ENCODE measurements around the gene ATP8A1.

ATP8A1 gene

DNA sequence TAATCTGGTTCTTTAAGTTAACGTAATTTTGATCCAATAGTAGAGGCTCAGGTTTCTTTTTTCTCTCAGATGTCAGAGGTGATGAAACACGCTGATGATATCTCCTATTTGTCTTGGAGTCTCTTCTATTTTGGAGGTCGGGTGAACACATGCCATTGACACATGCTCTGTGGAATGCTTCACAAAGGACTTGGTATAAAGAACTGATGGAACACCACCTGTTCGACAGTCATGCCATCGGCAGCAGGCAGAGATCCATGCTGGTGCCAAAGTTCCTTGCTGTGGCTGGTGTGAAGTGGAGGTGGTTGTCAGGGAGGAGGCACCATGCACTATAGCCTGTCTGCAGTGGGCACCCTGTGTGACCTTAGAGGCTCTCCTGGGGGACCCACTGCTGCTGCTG lies 94.9 kb downstream of the ATP8A1 start:
- Histone ChIP-seq H4K20me1 (no peaks in the 10 kb centered on the region), H3K27ac (no peak overlapping the region)
- no peak for TF ChIP-seq Cebpa-rat (IDR thresholded peaks at IDR 0.05)

DNA sequence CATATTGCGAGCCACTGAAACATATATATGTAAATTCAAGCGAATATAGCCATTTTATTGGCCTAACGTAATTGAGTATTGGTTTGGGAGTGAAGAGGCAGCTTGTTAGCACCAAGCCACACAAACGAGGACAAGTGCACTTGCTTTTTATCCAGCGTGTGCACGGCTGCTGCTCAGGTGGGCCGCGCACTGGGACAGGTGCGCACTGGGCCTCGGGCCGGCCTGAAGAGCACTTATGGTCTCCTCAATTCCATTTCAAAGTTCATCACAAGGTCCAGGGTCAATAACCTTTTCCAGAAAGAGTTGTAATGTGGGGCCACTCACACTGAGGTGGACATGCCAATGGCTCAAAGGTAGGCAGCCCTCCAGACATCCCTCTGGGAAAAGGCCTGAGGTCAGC lies 95.9 kb downstream of the ATP8A1 start:
- Histone ChIP-seq H4K20me1 (no peaks in the 10 kb centered on the region), H3K4me3 (no peak overlapping the region), H3K36me3 (peaks cover 0 to 34% (median 15%) of the 10 kb centered on the region in 11 experiments; a peak in 16 of 22 replicates), H3K4me2 (no peak overlapping the region), H3K9me3 (replicated peaks in 1 of 11) (peaks cover 0 to 3% (median 0%) of the 10 kb centered on the region in 11 experiments; a peak in 2 of 22 replicates), H3K27me3 (no peaks in the 10 kb centered on the region), H3K9ac (no peak overlapping the region), H3K27ac (no peak overlapping the region), H3K4me1 (no peaks in the 10 kb centered on the region)
- no peak for TF ChIP-seq Cebpa-rat (IDR thresholded peaks at IDR 0.05)

More for the DNA sequence above, 94.9 kb downstream of the ATP8A1 start:
- Histone ChIP-seq H3K4me2 (no peak overlapping the region), H3K9ac (no peak overlapping the region), H3K4me1 (no peaks in the 10 kb centered on the region), H3K27me3 (no peaks in the 10 kb centered on the region), H3K36me3 (peaks cover 0 to 34% (median 15%) of the 10 kb centered on the region in 11 experiments; a peak in 16 of 22 replicates), H3K4me3 (no peak overlapping the region), H3K9me3 (replicated peaks in 1 of 11) (peaks cover 0 to 3% (median 0%) of the 10 kb centered on the region in 11 experiments; a peak in 2 of 22 replicates)

DNA sequence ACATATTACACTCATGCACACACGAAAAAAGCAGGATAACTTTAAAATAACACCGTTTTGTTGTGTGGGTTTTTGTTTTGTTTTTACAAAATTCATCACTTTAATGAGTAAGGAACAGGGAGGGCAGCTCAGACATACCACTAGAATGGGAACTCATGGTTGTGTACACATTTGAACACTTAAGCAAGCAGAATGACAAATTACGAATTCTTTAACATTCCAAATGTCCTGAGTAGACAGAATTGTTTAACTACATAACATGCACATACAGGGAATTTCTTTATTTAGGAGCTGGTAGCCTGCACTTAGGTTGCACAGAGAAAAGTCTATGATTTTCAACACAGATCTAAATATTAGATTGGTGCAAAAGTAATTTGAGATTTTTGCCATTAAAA lies 96.4 kb downstream of the ATP8A1 start:
- no peak overlapping the region for H3K4me2 ChIP-seq
- H3K36me3 ChIP-seq = peaks cover 0 to 40% (median 20%) of the 10 kb centered on the region in 11 experiments; a peak in 16 of 22 replicates
- H3K27me3 ChIP-seq = no peaks in the 10 kb centered on the region
- H3K4me3 ChIP-seq = no peak overlapping the region
- H4K20me1 ChIP-seq = no peaks in the 10 kb centered on the region
- H3K4me1 ChIP-seq = no peaks in the 10 kb centered on the region
- no peak for TF ChIP-seq Cebpa-rat (IDR thresholded peaks at IDR 0.05)
- H3K9ac ChIP-seq = no peak overlapping the region
- no peak overlapping the region for H3K27ac ChIP-seq
- peaks cover 0 to 5% (median 0%) of the 10 kb centered on the region in 11 experiments; a peak in 3 of 22 replicates for H3K9me3 ChIP-seq (replicated peaks in 1 of 11)

DNA sequence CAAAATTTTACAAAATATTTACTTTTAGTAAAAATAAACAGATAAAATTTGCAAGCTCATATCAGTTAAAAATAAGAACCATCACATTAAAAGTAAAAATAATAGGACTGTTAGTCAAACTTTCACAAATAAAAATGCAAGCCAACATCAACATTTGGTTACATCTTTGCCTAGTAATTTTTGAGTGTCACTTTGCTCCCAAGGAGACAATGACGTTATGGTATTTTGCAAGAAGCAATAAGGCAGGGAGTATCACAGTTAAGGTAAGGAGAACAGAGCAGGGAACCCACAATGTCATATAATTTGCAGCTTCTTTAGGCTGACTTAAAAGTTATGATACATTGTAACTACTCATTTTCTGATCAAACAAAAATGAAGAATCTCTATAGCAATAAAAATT lies 98.7 kb downstream of the ATP8A1 start:
- Histone ChIP-seq H3K36me3 (peaks cover 0 to 38% (median 30%) of the 10 kb centered on the region in 11 experiments; a peak in 15 of 22 replicates), H3K4me1 (no peaks in the 10 kb centered on the region), H3K9me3 (replicated peaks in 1 of 11) (peaks cover 0 to 10% (median 4%) of the 10 kb centered on the region in 11 experiments; a peak in 5 of 22 replicates), H3K27ac (no peak overlapping the region), H3K4me2 (no peak overlapping the region), H4K20me1 (no peaks in the 10 kb centered on the region), H3K27me3 (no peaks in the 10 kb centered on the region), H3K9ac (no peak overlapping the region), H3K4me3 (no peak overlapping the region)
- TF ChIP-seq Cebpa-rat (IDR thresholded peaks at IDR 0.05) = no peak

DNA sequence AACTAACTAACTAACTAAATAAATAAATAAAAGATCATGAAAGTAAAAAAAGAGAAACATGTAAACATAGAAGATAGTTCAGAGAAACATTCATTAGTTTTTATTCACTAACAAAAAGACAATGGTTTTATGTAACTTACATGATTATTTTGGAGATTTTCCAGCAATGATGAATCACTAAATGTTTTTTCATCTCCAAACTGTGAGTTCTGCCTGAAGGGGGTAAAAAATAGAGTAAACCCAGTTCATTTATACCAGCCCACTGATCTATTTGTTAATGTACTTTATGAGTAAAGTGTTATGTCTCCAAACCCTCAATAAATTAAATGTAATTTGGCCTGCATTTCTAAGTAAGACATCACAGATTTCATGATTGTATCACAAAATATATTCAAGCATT lies 101.1 kb downstream of the ATP8A1 start:
- Histone ChIP-seq H3K9ac (no peak overlapping the region), H3K4me2 (no peak overlapping the region), H3K9me3 (replicated peaks in 1 of 11) (peaks cover 0 to 10% (median 4%) of the 10 kb centered on the region in 11 experiments; a peak in 5 of 22 replicates), H3K4me3 (no peak overlapping the region), H4K20me1 (no peaks in the 10 kb centered on the region), H3K36me3 (peaks cover 0 to 34% (median 24%) of the 10 kb centered on the region in 11 experiments; a peak in 12 of 22 replicates), H3K27ac (no peak overlapping the region), H3K4me1 (no peaks in the 10 kb centered on the region), H3K27me3 (no peaks in the 10 kb centered on the region)
- no peak for TF ChIP-seq Cebpa-rat (IDR thresholded peaks at IDR 0.05)

DNA sequence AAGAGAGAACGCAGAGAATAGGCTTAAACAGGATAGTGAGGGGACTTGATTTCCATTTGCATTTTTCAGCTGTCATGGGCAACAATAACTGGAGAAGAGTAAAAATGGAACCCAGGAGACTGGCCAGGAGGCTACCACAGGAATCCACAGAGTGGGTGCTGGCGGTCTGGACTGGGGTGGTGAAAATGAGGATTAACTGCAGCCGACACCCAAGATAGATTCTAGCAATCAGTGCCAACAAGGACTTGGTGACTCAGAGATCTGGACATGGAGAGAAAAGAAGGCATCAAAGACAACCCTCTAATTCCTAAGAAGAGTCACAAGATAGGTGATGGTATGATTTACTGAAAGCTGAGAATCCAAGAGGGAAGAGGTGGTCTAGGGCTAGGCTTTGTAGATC lies 102.8 kb downstream of the ATP8A1 start:
- TF ChIP-seq Cebpa-rat (IDR thresholded peaks at IDR 0.05) = no peak
- Histone ChIP-seq H3K9me3 (replicated peaks in 1 of 11) (peaks cover 0 to 10% (median 4%) of the 10 kb centered on the region in 11 experiments; a peak in 5 of 22 replicates), H3K27ac (no peak overlapping the region), H3K4me1 (no peaks in the 10 kb centered on the region), H4K20me1 (no peaks in the 10 kb centered on the region), H3K9ac (no peak overlapping the region), H3K27me3 (no peaks in the 10 kb centered on the region), H3K4me2 (no peak overlapping the region), H3K36me3 (peaks cover 0 to 51% (median 30%) of the 10 kb centered on the region in 11 experiments; a peak in 13 of 22 replicates), H3K4me3 (no peak overlapping the region)

DNA sequence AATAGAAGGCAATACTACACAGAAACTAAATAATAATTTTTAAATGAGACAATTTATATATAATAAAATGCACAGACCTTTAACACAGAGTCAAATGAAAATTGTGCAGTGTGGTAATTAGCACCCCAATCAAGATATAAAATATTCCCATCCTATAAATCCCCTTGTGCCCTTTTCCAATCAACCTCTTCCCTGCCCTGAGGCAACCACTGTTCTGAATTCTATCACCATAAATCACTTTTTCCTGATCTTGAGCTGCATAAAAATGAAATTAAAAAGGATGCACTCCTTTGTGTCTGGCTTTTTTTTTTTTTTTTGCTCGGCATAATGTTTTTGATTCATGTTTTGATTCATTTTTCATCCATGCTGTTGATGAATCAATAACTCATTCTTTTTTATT lies 107.0 kb downstream of the ATP8A1 start:
- no peak for TF ChIP-seq Cebpa-rat (IDR thresholded peaks at IDR 0.05)
- no peak overlapping the region for H3K4me3 ChIP-seq
- peaks cover 0 to 62% (median 22%) of the 10 kb centered on the region in 11 experiments; a peak in 12 of 22 replicates for H3K36me3 ChIP-seq

DNA sequence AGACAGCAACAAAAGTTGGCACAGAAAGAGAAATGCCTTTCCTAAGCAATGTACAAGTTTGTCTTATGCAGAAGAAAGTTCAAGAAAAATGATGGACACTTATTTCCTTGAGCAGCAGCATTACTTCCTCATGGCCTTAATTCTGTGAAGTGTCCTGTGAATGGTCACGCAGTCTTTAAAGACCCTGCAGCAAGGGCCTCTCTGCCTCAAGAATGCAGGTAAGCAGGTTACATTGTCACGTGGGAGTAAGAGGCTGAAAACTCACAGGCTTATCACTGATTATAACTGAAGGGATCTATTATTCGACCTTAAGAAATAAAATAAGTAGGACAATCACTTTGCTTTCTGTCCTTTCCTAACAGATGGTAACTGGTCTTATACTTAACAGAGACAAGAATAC lies 109.1 kb downstream of the ATP8A1 start:
- H3K4me2 ChIP-seq = no peak overlapping the region
- no peak overlapping the region for H3K27ac ChIP-seq
- H3K36me3 ChIP-seq = peaks cover 0 to 59% (median 21%) of the 10 kb centered on the region in 11 experiments; a peak in 12 of 22 replicates
- H3K4me3 ChIP-seq = no peak overlapping the region
- no peaks in the 10 kb centered on the region for H3K27me3 ChIP-seq
- TF ChIP-seq Cebpa-rat (IDR thresholded peaks at IDR 0.05) = no peak
- H4K20me1 ChIP-seq = no peaks in the 10 kb centered on the region
- H3K9me3 ChIP-seq (replicated peaks in 1 of 11) = peaks cover 0 to under 1% (median 0%) of the 10 kb centered on the region in 11 experiments; a peak in 1 of 22 replicates
- H3K4me1 ChIP-seq = no peaks in the 10 kb centered on the region
- no peak overlapping the region for H3K9ac ChIP-seq

More for the DNA sequence above, 107.0 kb downstream of the ATP8A1 start:
- Histone ChIP-seq H3K27ac (no peak overlapping the region), H3K9me3 (replicated peaks in 1 of 11) (peaks cover 0 to 7% (median 4%) of the 10 kb centered on the region in 11 experiments; a peak in 4 of 22 replicates), H3K4me1 (no peaks in the 10 kb centered on the region), H3K4me2 (no peak overlapping the region), H3K27me3 (no peaks in the 10 kb centered on the region), H4K20me1 (no peaks in the 10 kb centered on the region), H3K9ac (no peak overlapping the region)

DNA sequence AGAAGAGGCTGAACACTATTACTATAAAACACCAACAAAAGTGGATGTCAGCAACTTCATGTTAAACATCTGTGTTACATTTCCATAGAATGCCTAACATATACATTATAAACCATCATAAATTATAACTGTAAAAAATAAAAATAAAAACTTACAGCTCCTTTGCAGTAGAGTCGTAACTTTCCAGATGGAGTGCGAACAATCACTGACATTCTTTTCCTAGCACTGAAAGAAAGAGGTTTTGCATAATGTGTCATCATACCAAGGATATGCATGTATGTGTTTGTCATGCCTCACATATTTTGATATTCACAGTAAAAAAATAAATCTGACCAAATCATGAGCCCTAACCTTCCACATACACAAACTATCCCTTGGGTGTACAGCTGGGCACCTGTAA lies 113.1 kb downstream of the ATP8A1 start:
- H3K27me3 ChIP-seq = no peaks in the 10 kb centered on the region
- no peak overlapping the region for H3K9ac ChIP-seq
- H3K4me3 ChIP-seq = no peak overlapping the region
- peaks cover 0 to 35% (median 13%) of the 10 kb centered on the region in 11 experiments; a peak in 11 of 22 replicates for H3K36me3 ChIP-seq
- H3K9me3 ChIP-seq (replicated peaks in 1 of 11) = peaks cover 0 to 5% (median 0%) of the 10 kb centered on the region in 11 experiments; a peak in 2 of 22 replicates
- H3K4me2 ChIP-seq = no peak overlapping the region
- H4K20me1 ChIP-seq = no peaks in the 10 kb centered on the region
- no peak overlapping the region for H3K27ac ChIP-seq
- no peak for TF ChIP-seq Cebpa-rat (IDR thresholded peaks at IDR 0.05)
- no peaks in the 10 kb centered on the region for H3K4me1 ChIP-seq

DNA sequence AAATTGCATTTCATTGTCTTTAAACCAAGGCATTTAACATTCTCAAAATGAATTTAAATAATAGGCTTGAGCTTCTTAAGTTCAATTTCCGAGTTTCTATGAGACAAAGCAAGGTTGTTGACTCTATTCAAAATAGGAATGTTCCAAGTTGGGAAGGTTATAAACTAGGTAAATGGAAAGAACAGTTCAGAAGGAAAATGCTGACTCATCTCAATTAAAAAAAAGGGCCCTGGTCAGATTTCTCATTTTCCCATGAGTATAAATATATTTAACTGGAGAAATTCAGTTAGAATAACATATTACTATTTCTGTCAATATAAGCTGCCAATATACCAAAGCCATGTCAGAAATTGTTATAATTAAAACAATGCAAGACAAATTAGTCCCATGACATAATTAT lies 113.8 kb downstream of the ATP8A1 start:
- H3K36me3 ChIP-seq = peaks cover 0 to 34% (median 13%) of the 10 kb centered on the region in 11 experiments; a peak in 10 of 22 replicates
- H3K4me1 ChIP-seq = no peaks in the 10 kb centered on the region
- H3K27ac ChIP-seq = no peak overlapping the region
- H4K20me1 ChIP-seq = no peaks in the 10 kb centered on the region
- no peak overlapping the region for H3K4me3 ChIP-seq
- no peaks in the 10 kb centered on the region for H3K27me3 ChIP-seq
- H3K9ac ChIP-seq = no peak overlapping the region
- H3K9me3 ChIP-seq (replicated peaks in 1 of 11) = peaks cover 0 to 5% (median 0%) of the 10 kb centered on the region in 11 experiments; a peak in 2 of 22 replicates
- H3K4me2 ChIP-seq = no peak overlapping the region
- no peak for TF ChIP-seq Cebpa-rat (IDR thresholded peaks at IDR 0.05)
